Measurements from ENCODE around the gene HAUS7.

Gene HAUS7

GRCh38 chrX:153470411-153471363 is at the start of gene HAUS7:
Gene HAUS7, minus strand, starts transcription at chrX:153470576. Its CDS starts 19 bp downstream, at chrX:153470557.
- ChIA-PET CTCF (interaction anchor here (0.6 to 8.6 kb wide), 18 partner anchors 10 to 529 kb away, joined by 3 to 89 read pairs (median 4); no protein-coding TSS in a partner anchor), POLR2A (interaction anchor here (0.6 to 1.8 kb wide), 4 partner anchors 21 to 458 kb away, joined by 3 to 7 read pairs (median 5); no protein-coding TSS in a partner anchor)
- peak within 1 kb of the TSS; percentile 67 for H3K4me3 ChIP-seq (ENCODE audit: low read depth, low read length)
- H3K9me3 ChIP-seq (ENCODE audit: control insufficient read depth, insufficient read depth, low read depth, low read length): no peaks in the 10 kb centered on the region
- H3K27ac ChIP-seq (ENCODE audit: extremely low read depth, low read depth, low read length): peak within 1 kb of the TSS; percentile 55; the same call in 1 of the 2 replicates
- H3K4me1 ChIP-seq (ENCODE audit: control insufficient read depth, insufficient read depth, low read length): no peaks in the 10 kb centered on the region
- peaks cover 0 to 21% of the 10 kb centered on the region in 2 experiments; a peak in 1 of 3 replicates for H3K36me3 ChIP-seq (ENCODE audit: control insufficient read depth in 2 of 2, insufficient read depth in 1 of 2, low read length in 2 of 2)
- TF ChIP-seq ZSCAN5A (tag by site-specific recombination; IDR thresholded peaks at IDR 0.05) (no peak), ZNF184 (tag by site-specific recombination; IDR thresholded peaks at IDR 0.05) (no peak), ZNF792 (tag by site-specific recombination; IDR thresholded peaks at IDR 0.05) (no peak), ZNF341 (tag by site-specific recombination; IDR thresholded peaks at IDR 0.05; ENCODE audit: low read depth) (no peak), PATZ1 (tag by site-specific recombination; IDR thresholded peaks at IDR 0.05) (no peak), MYNN (tag by site-specific recombination; IDR thresholded peaks at IDR 0.05; ENCODE audit: borderline replicate concordance) (no peak), GLIS1 (tag by site-specific recombination; IDR thresholded peaks at IDR 0.05) (peak; percentile 29; the same call in 1 of the 2 replicates), ZFHX2 (tag by site-specific recombination; conservative IDR thresholded peaks at IDR 0.05) (peak; percentile 67), KLF10 (tag by site-specific recombination; IDR thresholded peaks at IDR 0.05) (peak; percentile 41), ZNF843 (tag by site-specific recombination; IDR thresholded peaks at IDR 0.05) (no peak), ZNF837 (tag by site-specific recombination; IDR thresholded peaks at IDR 0.05) (no peak), ZNF324 (tag by site-specific recombination; IDR thresholded peaks at IDR 0.05) (no peak), SP3 (tag by site-specific recombination; IDR thresholded peaks at IDR 0.05) (peak; percentile 83), ZNF585B (tag by site-specific recombination; IDR thresholded peaks at IDR 0.05) (no peak), ZSCAN18 (tag by site-specific recombination; IDR thresholded peaks at IDR 0.05) (no peak), ZNF530 (tag by site-specific recombination; IDR thresholded peaks at IDR 0.05; ENCODE audit: low read depth) (no peak), BCL11A (tag by site-specific recombination; IDR thresholded peaks at IDR 0.05; ENCODE audit: low read depth) (no peak), ZNF555 (tag by site-specific recombination; conservative IDR thresholded peaks at IDR 0.05) (no peak), ZNF2 (tag by site-specific recombination; IDR thresholded peaks at IDR 0.05) (no peak), PRDM10 (tag by site-specific recombination; IDR thresholded peaks at IDR 0.05) (no peak), ZNF175 (tag by site-specific recombination; IDR thresholded peaks at IDR 0.05) (no peak), BCL6B (tag by site-specific recombination; IDR thresholded peaks at IDR 0.05) (no peak), ZNF148 (tag by site-specific recombination; IDR thresholded peaks at IDR 0.05; ENCODE audit: borderline replicate concordance) (no peak)

Measured in HEK293 (cell line).